Keratinocyte (primary cell): Measurements from ENCODE around the gene SH2B2. TPM values are rescaled to one million over a fixed set of nuclear protein-coding genes. Genes with fewer than 3 reads are reported as not detected.

Experiments used
- DNase-seq: peaks from one replicate; pipeline ENCODE4 v3.0.0-alpha.2; 2011; ENCODE audit warnings: low read depth, missing footprints, low spot score
- FAIRE-seq: peaks from 2 replicates; lab custom pipeline; 2011; peaks lifted over from hg19 to GRCh38; lab: Jason Lieb, UNC
- H2AFZ ChIP-seq: 2 replicates; pipeline ENCODE4 v1.6.0; 2012; ENCODE audit warnings: low read length, control low read depth, inconsistent platforms; ENCODE audit not compliant: control insufficient read depth
- H3K27ac ChIP-seq: 2 replicates; pipeline ENCODE4 v1.5.1; 2011; ENCODE audit warnings: low read length; ENCODE audit not compliant: control insufficient read depth, insufficient read depth
- H3K27me3 ChIP-seq: 3 replicates; pipeline ENCODE4 v1.6.0; 2011; ENCODE audit warnings: low read length; ENCODE audit not compliant: control insufficient read depth, insufficient read depth; ENCODE audit errors: extremely low read depth
- H3K36me3 ChIP-seq, 2 experiments: 2 replicates in 1 of 2; 3 replicates in 1 of 2; pipeline ENCODE4 v1.5.1; 2011; ENCODE audit warnings: low read length in 2 of 2, mild to moderate bottlenecking in 1 of 2; ENCODE audit not compliant: control insufficient read depth in 2 of 2, insufficient read depth in 2 of 2; ENCODE audit errors: extremely low read depth in 1 of 2
- H3K4me1 ChIP-seq: 3 replicates; pipeline ENCODE4 v1.5.1; 2011; ENCODE audit warnings: low read length; ENCODE audit not compliant: control insufficient read depth, insufficient read depth; ENCODE audit errors: extremely low read depth
- H3K4me2 ChIP-seq: 3 replicates; pipeline ENCODE4 v1.6.0; 2011; ENCODE audit warnings: low read depth, low read length; ENCODE audit not compliant: control insufficient read depth, insufficient read depth; ENCODE audit errors: extremely low read depth
- H3K4me3 ChIP-seq, 3 experiments: fragments of 200-600 bp in 1 of 3; sonication (generic) in 1 of 3; 2 replicates in 2 of 3; 3 replicates in 1 of 3; pipeline ENCODE4 v1.5.1; 2011 to 2016; ENCODE audit warnings: low read length in 3 of 3, mild to moderate bottlenecking in 3 of 3, control low read depth in 2 of 3, inconsistent platforms in 1 of 3, low read depth in 1 of 3, mixed read lengths in 1 of 3, mixed run types in 1 of 3, moderate library complexity in 1 of 3; ENCODE audit not compliant: control insufficient read depth in 2 of 3, insufficient read depth in 2 of 3; ENCODE audit errors: extremely low read depth in 1 of 3
- H3K79me2 ChIP-seq: 2 replicates; pipeline ENCODE4 v1.6.0; 2012; ENCODE audit warnings: low read length; ENCODE audit not compliant: control insufficient read depth, insufficient read depth
- H3K9ac ChIP-seq: 3 replicates; pipeline ENCODE4 v1.6.0; 2011; ENCODE audit warnings: low read length; ENCODE audit not compliant: control insufficient read depth, insufficient read depth; ENCODE audit errors: extremely low read depth
- H3K9me1 ChIP-seq: 3 replicates; pipeline ENCODE4 v1.6.0; 2011; ENCODE audit warnings: low read length; ENCODE audit not compliant: control insufficient read depth, insufficient read depth; ENCODE audit errors: extremely low read depth
- H3K9me3 ChIP-seq: 2 replicates; pipeline ENCODE4 v1.5.1; 2012; ENCODE audit warnings: low read depth, low read length; ENCODE audit not compliant: control insufficient read depth
- H4K20me1 ChIP-seq: 3 replicates; pipeline ENCODE4 v1.6.0; 2011; ENCODE audit warnings: low read length; ENCODE audit not compliant: control insufficient read depth, insufficient read depth; ENCODE audit errors: extremely low read depth
- CTCF ChIP-seq, 3 experiments: IDR thresholded peaks in 1 of 3; conservative IDR thresholded peaks in 1 of 3; optimal IDR thresholded peaks in 1 of 3; 2 replicates in 2 of 3; 3 replicates in 1 of 3; pipeline versions ENCODE3 to v1.5.1; 2011; ENCODE audit warnings: low read length in 3 of 3, mild to moderate bottlenecking in 3 of 3, moderate library complexity in 2 of 3, control low read depth in 1 of 3, inconsistent platforms in 1 of 3; ENCODE audit not compliant: insufficient read depth in 2 of 3; ENCODE audit errors: extremely low read depth in 1 of 3
- EZH2 ChIP-seq: IDR thresholded peaks from one replicate; pipeline ENCODE4 v1.6.1; 2012; ENCODE audit warnings: inconsistent platforms, mild to moderate bottlenecking, low read length, moderate library complexity
- dilution Hi-C: fragments of 300-500 bp; cut with MboI; formaldehyde crosslinking; loops from one replicate; pipeline ENCODE4 v1.7.0; 2020; ENCODE audit warnings: low sequenced_read_pairs; ENCODE audit not compliant: extremely low pct_ligation_motif_present
- polyA plus RNA-seq, 5 experiments: library from polyadenylated mRNA; depleted of rRNA in 3 of 5; stranded (reverse) in 3 of 5; stranded (forward) in 1 of 5; unstranded in 1 of 5; fragments of >200 nt; gene quantifications; 1 replicate in 1 of 5; 2 replicates in 3 of 5; 3 replicates in 1 of 5; pipeline versions ENCODE4 v1.2.1 to v1.2.3, GENCODE V29; 2011 to 2012; ENCODE audit warnings: missing spikeins in 2 of 5, low read depth in 1 of 5, low replicate concordance in 1 of 5

The SH2B2 gene
- polyA plus RNA-seq, 1 donor (not counting 4 experiments of a cell fraction or from before 2014, with no cell fraction given), result 0.59 TPM

- H3K4me3 ChIP-seq, result no peak overlapping the region
- DNase-seq (no peak), FAIRE-seq (no peak)
- no peak overlapping the region for H2AFZ ChIP-seq
- no peaks in the 10 kb centered on the region for H3K9me1 ChIP-seq
- H3K79me2 ChIP-seq, result no peaks in the 10 kb centered on the region
- dilution Hi-C loops, result no loop called here
- no peak overlapping the region for H3K9ac ChIP-seq
- H3K36me3 ChIP-seq, result no peaks in the 10 kb centered on the region
- no peak overlapping the region for H3K27ac ChIP-seq
- H4K20me1 ChIP-seq, result no peaks in the 10 kb centered on the region
- H3K9me3 ChIP-seq, result no peaks in the 10 kb centered on the region
- H3K4me2 ChIP-seq, result no peak overlapping the region
- H3K27me3 ChIP-seq, result no peaks in the 10 kb centered on the region
- no peaks in the 10 kb centered on the region for H3K4me1 ChIP-seq
- TF ChIP-seq CTCF (optimal IDR thresholded peaks at IDR 0.05 in 1 of 3, IDR thresholded peaks at IDR 0.05 in 1 of 3, conservative IDR thresholded peaks at IDR 0.05 in 1 of 3; ENCODE audit: extremely low read depth in 1 of 3, insufficient read depth in 2 of 3, low read length in 3 of 3) (no peak), EZH2 (no peak)
Measured at GRCh38 chr7:102253066-102253972, 33.3 kb upstream of the SH2B2 start.

GRCh38 chr7:102253973-102254370 lies 32.7 kb upstream of the SH2B2 start:
- no peak for FAIRE-seq
- no peak overlapping the region for H2AFZ ChIP-seq
- H3K9me1 ChIP-seq, result no peaks in the 10 kb centered on the region
- no peak for TF ChIP-seq EZH2
- no peaks in the 10 kb centered on the region for H3K79me2 ChIP-seq
- no peaks in the 10 kb centered on the region for H4K20me1 ChIP-seq
- no peaks in the 10 kb centered on the region for H3K27me3 ChIP-seq
- no peaks in the 10 kb centered on the region for H3K4me1 ChIP-seq
- no peaks in the 10 kb centered on the region for H3K36me3 ChIP-seq
- DNase-seq, result no peak
- no peak overlapping the region for H3K27ac ChIP-seq
- H3K9me3 ChIP-seq, result no peaks in the 10 kb centered on the region
- no peak overlapping the region for H3K9ac ChIP-seq
- H3K4me2 ChIP-seq, result no peak overlapping the region
- dilution Hi-C loops, result no loop called here
- H3K4me3 ChIP-seq, result no peak overlapping the region
